GM23338 (cell line): ENCODE measurements around the gene NPHP4.

Experiments
- CREB1 ChIP-seq: fragments of 250-450 bp; sonication (Bioruptor Pico); IDR thresholded peaks from 2 replicates; pipeline ENCODE4 v1.5.0; 2020; ENCODE audit warnings: low read depth, mild to moderate bottlenecking, moderate library complexity
- EZH2 ChIP-seq: fragments of 200-600 bp; sonication (generic); IDR thresholded peaks from one replicate; pipeline ENCODE4 v1.8.0; 2017; ENCODE audit warnings: antibody characterized with exemption, mild to moderate bottlenecking, low read depth; ENCODE audit not compliant: unreplicated experiment
- EZH2phosphoT487 ChIP-seq: fragments of 200-600 bp; sonication (generic); IDR thresholded peaks from one replicate; pipeline ENCODE4 v1.8.1; 2018; ENCODE audit warnings: antibody characterized with exemption; ENCODE audit not compliant: unreplicated experiment
- JUNB ChIP-seq: IDR thresholded peaks from one replicate; pipeline ENCODE4 v1.6.1; 2016; ENCODE audit warnings: antibody characterized with exemption; ENCODE audit not compliant: unreplicated experiment
- NANOG ChIP-seq: IDR thresholded peaks from 2 replicates; pipeline ENCODE4 v1.6.1; 2016; ENCODE audit warnings: antibody characterized with exemption, borderline replicate concordance
- POLR2AphosphoS5 ChIP-seq: IDR thresholded peaks from 2 replicates; pipeline ENCODE4 v1.6.1; 2016; ENCODE audit warnings: antibody characterized with exemption, low read depth
- STAT1 ChIP-seq: IDR thresholded peaks from one replicate; pipeline ENCODE4 v1.6.1; 2016; ENCODE audit warnings: antibody characterized with exemption; ENCODE audit not compliant: unreplicated experiment
- ZNF114 ChIP-seq: fragments of 250-450 bp; sonication (Bioruptor Pico); IDR thresholded peaks from 2 replicates; pipeline ENCODE4 v1.5.0; 2020; ENCODE audit warnings: mild to moderate bottlenecking, moderate library complexity
- ZNF331 ChIP-seq: fragments of 250-450 bp; sonication (Bioruptor Pico); IDR thresholded peaks from 2 replicates; pipeline ENCODE4 v1.5.0; 2020; ENCODE audit warnings: low read depth, mild to moderate bottlenecking, moderate library complexity
- TF ChIP-seq, protein P1 (sequence below), 2 experiments: fragments of 200-600 bp in 1 of 2; sonication (generic) in 1 of 2; conservative IDR thresholded peaks; 2 replicates each; pipeline versions ENCODE4 v1.5.1 to v1.6.1; 2016 to 2017; ENCODE audit warnings: antibody characterized with exemption in 2 of 2, low read depth in 2 of 2, mild to moderate bottlenecking in 2 of 2, moderate library complexity in 1 of 2
- TF ChIP-seq, protein P2 (sequence below): IDR thresholded peaks from one replicate; pipeline ENCODE4 v1.6.1; 2018; ENCODE audit warnings: antibody characterized with exemption; ENCODE audit not compliant: unreplicated experiment
- TF ChIP-seq, protein P3 (sequence below): IDR thresholded peaks from 2 replicates; pipeline ENCODE4 v1.6.1; 2016; ENCODE audit warnings: antibody characterized with exemption

DNA sequence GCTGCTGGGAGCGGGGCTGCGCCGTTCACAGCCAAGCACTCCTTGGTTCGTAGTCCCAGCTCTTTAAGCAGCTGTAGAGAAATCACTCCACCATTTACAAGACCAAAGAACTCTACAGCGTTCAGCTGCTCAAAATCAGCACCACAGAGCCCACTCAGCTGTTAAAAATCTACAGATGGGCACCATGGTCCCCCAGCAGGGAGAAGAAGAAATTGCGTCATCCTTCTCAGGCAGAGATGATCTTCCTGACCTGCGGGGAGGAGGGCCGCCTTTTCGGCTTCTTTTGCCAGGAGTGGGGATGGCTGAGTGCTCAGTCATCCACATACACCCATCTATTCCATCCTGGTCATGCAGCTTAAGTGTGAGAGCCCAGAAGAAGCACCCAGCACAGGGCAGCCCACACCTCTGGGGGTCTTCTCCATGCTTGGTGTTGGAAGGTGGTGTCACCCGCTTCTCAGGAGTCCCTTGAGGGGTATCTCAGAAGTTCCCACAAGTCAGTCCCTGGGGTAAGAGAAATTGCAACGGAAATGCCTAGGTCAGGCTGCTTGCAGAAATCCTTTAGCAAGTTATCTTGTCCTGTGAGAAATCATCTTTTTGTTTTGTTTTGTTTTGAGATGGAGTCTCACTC, 163.8 kb downstream of the NPHP4 start:
- TF ChIP-seq, protein P1, sequence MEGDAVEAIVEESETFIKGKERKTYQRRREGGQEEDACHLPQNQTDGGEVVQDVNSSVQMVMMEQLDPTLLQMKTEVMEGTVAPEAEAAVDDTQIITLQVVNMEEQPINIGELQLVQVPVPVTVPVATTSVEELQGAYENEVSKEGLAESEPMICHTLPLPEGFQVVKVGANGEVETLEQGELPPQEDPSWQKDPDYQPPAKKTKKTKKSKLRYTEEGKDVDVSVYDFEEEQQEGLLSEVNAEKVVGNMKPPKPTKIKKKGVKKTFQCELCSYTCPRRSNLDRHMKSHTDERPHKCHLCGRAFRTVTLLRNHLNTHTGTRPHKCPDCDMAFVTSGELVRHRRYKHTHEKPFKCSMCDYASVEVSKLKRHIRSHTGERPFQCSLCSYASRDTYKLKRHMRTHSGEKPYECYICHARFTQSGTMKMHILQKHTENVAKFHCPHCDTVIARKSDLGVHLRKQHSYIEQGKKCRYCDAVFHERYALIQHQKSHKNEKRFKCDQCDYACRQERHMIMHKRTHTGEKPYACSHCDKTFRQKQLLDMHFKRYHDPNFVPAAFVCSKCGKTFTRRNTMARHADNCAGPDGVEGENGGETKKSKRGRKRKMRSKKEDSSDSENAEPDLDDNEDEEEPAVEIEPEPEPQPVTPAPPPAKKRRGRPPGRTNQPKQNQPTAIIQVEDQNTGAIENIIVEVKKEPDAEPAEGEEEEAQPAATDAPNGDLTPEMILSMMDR (conservative IDR thresholded peaks at IDR 0.05; ENCODE audit: low read depth in 2 of 2), result no peak
- TF ChIP-seq POLR2AphosphoS5, result no peak
- TF ChIP-seq EZH2phosphoT487, result no peak
- TF ChIP-seq EZH2, result no peak
- no peak for TF ChIP-seq CREB1
- TF ChIP-seq, protein P2, sequence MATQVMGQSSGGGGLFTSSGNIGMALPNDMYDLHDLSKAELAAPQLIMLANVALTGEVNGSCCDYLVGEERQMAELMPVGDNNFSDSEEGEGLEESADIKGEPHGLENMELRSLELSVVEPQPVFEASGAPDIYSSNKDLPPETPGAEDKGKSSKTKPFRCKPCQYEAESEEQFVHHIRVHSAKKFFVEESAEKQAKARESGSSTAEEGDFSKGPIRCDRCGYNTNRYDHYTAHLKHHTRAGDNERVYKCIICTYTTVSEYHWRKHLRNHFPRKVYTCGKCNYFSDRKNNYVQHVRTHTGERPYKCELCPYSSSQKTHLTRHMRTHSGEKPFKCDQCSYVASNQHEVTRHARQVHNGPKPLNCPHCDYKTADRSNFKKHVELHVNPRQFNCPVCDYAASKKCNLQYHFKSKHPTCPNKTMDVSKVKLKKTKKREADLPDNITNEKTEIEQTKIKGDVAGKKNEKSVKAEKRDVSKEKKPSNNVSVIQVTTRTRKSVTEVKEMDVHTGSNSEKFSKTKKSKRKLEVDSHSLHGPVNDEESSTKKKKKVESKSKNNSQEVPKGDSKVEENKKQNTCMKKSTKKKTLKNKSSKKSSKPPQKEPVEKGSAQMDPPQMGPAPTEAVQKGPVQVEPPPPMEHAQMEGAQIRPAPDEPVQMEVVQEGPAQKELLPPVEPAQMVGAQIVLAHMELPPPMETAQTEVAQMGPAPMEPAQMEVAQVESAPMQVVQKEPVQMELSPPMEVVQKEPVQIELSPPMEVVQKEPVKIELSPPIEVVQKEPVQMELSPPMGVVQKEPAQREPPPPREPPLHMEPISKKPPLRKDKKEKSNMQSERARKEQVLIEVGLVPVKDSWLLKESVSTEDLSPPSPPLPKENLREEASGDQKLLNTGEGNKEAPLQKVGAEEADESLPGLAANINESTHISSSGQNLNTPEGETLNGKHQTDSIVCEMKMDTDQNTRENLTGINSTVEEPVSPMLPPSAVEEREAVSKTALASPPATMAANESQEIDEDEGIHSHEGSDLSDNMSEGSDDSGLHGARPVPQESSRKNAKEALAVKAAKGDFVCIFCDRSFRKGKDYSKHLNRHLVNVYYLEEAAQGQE, result no peak
- no peak for TF ChIP-seq ZNF114 (CRISPR knock-in tag)
- TF ChIP-seq JUNB, result no peak
- TF ChIP-seq, protein P3, sequence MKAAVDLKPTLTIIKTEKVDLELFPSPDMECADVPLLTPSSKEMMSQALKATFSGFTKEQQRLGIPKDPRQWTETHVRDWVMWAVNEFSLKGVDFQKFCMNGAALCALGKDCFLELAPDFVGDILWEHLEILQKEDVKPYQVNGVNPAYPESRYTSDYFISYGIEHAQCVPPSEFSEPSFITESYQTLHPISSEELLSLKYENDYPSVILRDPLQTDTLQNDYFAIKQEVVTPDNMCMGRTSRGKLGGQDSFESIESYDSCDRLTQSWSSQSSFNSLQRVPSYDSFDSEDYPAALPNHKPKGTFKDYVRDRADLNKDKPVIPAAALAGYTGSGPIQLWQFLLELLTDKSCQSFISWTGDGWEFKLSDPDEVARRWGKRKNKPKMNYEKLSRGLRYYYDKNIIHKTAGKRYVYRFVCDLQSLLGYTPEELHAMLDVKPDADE, result no peak
- TF ChIP-seq STAT1, result no peak
- no peak for TF ChIP-seq NANOG
- TF ChIP-seq ZNF331 (CRISPR knock-in tag), result no peak
